ENCODE data around the gene PDS5B. TPM values are rescaled to one million over a fixed set of nuclear protein-coding genes. Genes with fewer than 3 reads are reported as not detected.
"Not testable (repeated sequence)": the region's sequence is repeated elsewhere in the genome, so short reads cannot be mapped to it uniquely, and the experiment has no call there.

PDS5B gene, protein sequence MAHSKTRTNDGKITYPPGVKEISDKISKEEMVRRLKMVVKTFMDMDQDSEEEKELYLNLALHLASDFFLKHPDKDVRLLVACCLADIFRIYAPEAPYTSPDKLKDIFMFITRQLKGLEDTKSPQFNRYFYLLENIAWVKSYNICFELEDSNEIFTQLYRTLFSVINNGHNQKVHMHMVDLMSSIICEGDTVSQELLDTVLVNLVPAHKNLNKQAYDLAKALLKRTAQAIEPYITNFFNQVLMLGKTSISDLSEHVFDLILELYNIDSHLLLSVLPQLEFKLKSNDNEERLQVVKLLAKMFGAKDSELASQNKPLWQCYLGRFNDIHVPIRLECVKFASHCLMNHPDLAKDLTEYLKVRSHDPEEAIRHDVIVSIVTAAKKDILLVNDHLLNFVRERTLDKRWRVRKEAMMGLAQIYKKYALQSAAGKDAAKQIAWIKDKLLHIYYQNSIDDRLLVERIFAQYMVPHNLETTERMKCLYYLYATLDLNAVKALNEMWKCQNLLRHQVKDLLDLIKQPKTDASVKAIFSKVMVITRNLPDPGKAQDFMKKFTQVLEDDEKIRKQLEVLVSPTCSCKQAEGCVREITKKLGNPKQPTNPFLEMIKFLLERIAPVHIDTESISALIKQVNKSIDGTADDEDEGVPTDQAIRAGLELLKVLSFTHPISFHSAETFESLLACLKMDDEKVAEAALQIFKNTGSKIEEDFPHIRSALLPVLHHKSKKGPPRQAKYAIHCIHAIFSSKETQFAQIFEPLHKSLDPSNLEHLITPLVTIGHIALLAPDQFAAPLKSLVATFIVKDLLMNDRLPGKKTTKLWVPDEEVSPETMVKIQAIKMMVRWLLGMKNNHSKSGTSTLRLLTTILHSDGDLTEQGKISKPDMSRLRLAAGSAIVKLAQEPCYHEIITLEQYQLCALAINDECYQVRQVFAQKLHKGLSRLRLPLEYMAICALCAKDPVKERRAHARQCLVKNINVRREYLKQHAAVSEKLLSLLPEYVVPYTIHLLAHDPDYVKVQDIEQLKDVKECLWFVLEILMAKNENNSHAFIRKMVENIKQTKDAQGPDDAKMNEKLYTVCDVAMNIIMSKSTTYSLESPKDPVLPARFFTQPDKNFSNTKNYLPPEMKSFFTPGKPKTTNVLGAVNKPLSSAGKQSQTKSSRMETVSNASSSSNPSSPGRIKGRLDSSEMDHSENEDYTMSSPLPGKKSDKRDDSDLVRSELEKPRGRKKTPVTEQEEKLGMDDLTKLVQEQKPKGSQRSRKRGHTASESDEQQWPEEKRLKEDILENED (N-terminal part only)
- 26.1 TPM for total RNA-seq
- long read RNA-seq, partial matches to known transcripts, result 3 of 5 reads
- long read RNA-seq, other reads (novel, unspliced or antisense), result 2 of 5 reads

DNA sequence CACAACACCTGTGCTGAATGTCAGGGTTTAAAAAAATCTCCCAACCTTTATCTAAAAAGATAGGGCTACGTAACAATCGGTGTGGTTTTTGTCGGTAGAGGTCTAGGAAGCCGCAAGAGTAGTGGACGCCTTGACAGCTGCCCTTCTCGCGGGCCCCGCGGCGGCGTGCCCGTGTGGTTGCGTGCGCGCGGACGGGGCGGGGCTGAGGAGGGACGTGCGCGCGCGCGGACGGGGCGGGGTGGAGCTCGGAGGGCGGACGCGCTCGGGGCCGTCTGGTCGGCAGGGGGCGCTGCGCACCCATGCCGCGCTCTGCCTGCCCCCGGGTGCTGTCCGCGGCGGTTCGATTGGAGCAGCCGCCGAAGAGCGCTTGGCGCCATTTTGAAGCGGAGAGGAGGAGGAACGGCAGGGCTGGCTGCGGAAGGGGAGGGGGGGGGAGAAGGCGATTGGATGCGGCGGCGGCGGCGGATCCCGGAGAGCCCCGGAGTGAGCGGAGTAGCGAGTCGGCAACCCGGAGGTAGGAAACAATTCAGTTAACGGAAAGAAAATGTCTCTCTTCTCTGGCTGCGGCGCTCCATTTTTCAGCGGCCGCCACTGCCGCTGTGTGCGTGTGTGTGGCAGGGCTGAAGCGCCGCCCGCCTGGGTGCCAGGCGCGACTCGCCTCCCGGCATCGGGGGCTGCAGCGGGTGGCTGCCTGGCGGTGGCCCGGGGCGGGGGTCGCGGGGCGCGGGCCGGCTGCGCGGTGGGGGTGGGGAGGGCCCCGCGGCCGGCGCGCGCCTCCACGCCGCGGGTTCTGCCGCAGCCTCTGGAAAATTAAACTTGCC, at the start of gene PDS5B:
PDS5B (plus strand) TSS at position 373 of the 821 bp plus-strand sequence. CDS start 62,321 bp downstream, outside the sequence.
- ATAC-seq (peak; percentile 97), DNase-seq (peak; percentile 98)
- intact Hi-C loops (cut with micrococcal nuclease), result loop anchor here (2.0 to 5.0 kb wide), 2 partner anchors 53 to 1141 kb away; no protein-coding TSS in a partner anchor

DNA sequence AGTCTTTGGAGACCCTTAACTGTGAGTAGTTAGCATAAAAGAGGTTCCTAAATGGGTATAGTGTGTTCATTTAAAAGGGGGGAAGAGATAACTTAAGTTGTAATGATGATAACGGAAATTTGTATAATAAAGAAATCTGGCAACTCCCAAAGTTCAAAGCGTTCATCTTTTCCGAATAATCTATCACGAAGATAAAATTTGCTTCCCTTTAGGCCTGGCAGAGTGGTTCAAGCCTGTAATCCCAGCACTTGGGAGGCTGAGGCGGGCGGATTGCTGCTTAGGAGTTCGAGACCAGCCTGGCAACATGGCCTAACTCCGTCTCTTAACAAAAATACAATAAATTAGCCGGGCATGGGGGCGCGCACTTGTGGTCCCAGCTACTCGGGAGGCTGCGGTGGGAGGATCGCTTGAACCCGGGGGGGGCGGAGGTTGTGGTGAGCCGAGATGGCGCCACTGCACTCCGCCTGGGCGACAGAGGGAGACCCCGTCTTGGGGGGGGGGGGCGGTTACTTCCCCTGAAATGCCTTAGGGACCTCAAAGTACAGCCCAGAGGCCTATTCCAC, 48.6 kb upstream of the PDS5B start:
- DNase-seq (peak; percentile 38), ATAC-seq (peak; percentile 7)
- intact Hi-C loops (cut with micrococcal nuclease), result loop anchor here (10.0 kb wide), 1 partner anchor 113 kb away; the partner anchor contains the start of gene N4BP2L1

DNA sequence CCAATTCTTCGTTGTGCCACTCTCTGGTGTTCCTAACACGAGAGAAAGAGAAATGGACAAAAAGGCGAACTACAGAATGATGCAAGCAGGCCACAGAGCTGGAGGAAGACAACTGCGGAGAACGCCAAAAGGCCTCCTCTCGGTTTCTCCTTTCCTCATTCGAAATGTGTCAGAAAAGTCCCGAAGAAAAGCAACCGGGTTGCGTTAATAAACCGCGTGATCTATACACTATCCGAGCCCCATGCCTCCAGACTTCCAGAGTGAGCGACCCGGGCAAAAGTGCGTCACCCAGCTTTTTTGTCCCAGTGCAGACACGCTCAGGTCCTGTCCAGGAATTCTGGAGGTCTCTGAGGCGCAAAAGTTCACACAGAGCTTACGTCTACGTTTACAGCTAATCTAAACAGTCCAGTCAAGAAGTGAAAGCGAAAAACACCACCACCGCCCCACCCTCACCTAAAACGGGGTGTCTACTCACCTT, 48.1 kb upstream of the PDS5B start:
- DNase-seq (peak; percentile 51), ATAC-seq (peak; percentile 63)
- intact Hi-C loops (cut with micrococcal nuclease), result loop anchor here (10.0 kb wide), 1 partner anchor 113 kb away; the partner anchor contains the start of gene N4BP2L1

DNA sequence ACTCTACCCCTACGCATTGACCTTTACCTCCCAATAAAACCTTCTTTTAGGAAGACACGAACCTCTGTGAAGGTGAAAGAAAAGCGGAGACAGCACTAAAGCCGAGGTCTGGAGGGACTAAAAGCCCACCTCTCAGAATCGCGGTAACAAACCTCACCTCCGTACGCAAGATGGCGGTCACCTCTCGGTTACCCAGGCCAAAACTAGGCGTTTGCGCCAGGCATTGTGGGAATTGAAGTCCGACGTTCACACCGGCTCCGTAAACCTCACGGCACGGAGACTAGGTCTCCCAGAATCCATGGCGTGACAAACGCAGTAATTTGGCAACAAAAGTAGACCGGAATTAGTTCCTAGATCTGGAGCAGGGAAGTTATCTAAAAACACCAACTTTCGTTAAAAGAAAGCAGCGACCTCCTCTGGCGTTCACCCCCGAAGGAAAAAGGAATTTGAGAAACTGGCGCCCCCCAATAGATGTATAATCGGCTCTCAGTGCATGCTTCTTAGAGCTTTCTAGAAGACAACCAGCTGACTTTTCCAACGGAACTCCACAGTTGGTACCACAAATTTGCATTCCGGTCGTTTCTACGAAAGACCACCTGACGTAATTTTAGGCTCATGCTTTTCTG, 47.5 kb upstream of the PDS5B start, which contains the start of gene N4BP2L2:
N4BP2L2 (minus strand) TSS at position 175 of the 626 bp plus-strand sequence. CDS start 1,768 bp downstream, outside the sequence.
- peak; percentile 98 for ATAC-seq
- intact Hi-C loops (cut with micrococcal nuclease), result loop anchor here (10.0 kb wide), 1 partner anchor 114 kb away; the partner anchor contains the start of gene N4BP2L1
- peak; percentile 92 for DNase-seq

DNA sequence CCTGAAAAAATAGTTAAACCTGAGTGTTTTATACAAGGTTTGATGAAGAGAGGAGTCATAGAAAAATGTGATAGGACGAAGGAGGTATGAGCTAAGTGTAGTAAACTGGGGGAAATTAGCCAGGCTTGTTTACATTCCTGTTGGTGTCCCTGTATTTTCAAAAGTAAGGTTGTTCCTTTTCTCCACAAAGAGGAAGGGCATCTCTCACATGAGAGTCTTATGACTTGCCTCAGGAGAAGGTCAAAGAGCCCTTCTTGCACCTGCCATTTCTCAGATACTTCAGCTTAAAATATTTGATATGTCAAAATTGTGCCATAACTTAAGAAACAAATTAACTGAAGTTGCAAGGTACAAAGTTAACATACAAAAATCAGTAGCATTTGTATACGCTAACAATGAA, 44.0 kb upstream of the PDS5B start:
- ATAC-seq (no peak), DNase-seq (no peak)
- intact Hi-C loops (cut with micrococcal nuclease), result no loop called here

DNA sequence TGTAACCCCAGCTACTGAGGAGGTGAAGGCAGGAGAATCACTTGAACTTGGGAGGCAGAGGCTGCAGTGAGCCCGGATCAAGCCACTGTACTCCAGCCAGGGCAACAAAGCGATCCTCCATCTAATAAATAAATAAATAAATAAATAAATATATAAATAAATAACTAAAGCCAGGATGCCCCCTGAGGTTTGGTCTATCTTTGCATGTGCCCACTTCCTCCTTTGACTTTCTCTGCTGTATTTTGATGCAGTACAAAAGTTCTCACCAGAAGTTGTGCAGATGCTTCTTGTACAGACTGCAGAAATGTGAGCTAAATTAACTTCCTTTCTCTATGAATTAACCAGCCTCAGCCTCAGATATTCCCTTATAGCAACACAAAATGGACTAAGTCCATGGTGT, 41.2 kb upstream of the PDS5B start:
- intact Hi-C loops (cut with micrococcal nuclease), result no loop called here
- ATAC-seq (no peak), DNase-seq (no peak)

DNA sequence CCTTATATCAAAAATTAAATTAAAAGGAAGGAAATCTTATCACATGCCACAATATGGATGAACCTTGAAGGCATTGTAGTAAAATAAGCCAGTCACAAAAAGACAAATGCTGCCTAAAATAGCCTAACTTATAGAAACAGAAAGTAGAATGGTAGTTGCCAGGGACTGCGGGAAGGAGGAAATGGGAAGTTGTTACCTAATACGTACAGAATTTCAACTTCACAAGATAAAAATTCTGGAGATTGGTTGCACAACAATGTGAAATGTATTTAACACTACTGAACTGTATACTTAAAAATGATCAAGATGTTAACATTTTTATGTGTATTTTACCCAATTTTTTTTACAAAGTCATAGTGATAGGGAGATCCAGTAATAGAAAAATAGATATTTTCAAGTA, 37.4 kb upstream of the PDS5B start:
- DNase-seq (no peak), ATAC-seq (no peak)
- intact Hi-C loops (cut with micrococcal nuclease), result no loop called here

DNA sequence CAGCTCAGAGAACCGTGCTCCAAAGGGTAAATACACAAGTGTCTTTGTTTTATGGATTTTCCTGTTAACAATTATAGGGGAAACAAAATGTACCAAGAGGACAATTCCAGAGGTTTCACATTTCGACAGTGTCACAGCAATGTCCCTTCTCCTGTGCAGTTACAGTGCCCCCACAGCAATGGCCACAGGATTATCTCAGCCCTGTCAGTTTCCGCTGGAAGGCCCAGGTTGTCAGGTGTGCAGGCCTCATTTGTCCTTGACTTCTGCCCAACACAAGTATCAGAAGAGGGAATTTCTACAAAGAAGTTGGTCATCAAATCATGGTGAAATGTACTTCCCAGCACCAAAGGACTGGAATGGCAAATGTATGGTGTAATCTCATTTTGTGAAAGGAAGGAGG, 36.5 kb upstream of the PDS5B start:
- DNase-seq (no peak), ATAC-seq (no peak)
- intact Hi-C loops (cut with micrococcal nuclease), result no loop called here

DNA sequence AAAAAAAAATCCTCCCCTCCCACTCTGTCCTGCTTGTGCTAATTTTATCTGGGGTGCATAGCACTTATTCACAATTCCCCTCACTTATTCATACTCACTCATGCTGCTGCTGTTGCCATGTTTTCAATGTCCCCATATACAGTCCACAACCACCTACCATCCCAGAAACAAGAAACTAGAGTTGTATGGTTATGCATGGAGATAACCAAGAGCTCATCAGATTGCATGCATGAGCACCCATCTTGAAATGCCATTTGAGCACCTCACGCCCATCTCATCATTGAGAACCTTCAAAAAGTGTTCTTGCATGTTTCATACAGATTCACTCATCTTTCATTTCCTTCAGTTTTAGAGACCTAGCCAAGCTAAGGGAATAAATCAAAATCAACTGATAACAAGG, 32.5 kb upstream of the PDS5B start:
- ATAC-seq, result no peak
- DNase-seq, result no peak
- intact Hi-C loops (cut with micrococcal nuclease), result no loop called here

DNA sequence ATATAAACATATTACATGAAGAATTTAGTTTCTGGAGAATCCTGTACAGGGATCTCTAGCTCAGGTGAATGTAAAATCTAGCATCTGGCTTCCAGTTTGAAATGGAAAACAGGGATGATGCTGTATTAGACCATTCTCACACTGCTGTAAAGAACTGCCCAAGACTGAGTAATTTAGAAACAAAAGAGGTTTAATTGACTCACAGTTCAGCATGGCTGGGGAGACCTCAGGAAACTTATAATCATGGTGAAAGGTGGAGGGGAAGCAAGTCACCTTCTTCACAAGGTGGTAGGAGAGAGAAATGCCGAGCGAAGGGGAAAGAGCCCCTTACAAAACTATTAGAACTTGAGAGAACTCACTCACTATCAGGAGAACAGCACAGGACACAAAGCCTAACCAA, 30.6 kb upstream of the PDS5B start:
- DNase-seq (no peak), ATAC-seq (no peak)
- intact Hi-C loops (cut with micrococcal nuclease), result no loop called here

DNA sequence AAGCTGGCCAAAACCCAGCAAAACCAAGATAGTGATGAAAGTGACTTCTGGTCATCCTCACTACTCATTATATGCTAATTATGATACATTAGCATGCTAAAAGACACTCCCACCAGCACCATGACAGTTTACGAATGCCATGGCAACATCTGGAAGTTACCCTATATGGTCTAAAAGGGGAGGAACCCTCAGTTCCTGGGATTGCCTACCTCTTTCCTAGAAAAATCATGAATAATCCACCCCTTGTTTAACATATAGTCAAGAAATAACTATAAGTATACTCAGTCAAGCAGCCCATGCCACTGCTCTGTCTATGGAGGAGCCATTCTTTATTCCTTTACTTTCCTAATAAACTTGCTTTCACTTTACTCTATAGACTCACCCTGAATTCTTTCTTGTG, 25.4 kb upstream of the PDS5B start:
- ATAC-seq; DNase-seq; intact Hi-C loops (cut with micrococcal nuclease): not testable (repeated sequence)

DNA sequence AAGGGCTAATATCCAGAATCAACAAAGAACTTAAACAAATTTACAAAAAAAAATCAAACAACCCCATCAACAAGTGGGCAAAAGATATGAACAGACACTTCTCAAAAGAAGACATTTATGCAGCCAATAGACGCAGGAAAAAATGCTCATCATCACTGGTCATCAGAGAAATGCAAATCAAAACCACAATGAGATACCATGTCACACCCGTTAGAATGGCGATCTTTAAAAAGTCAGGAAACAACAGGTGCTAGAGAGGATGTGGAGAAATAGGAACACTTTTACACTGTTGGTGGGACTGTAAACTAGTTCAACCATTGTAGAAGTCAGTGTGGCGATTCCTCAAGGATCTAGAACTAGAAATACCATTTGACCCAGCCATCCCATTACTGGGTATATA, 10.6 kb upstream of the PDS5B start:
- ATAC-seq; intact Hi-C loops (cut with micrococcal nuclease); DNase-seq: not testable (repeated sequence)

DNA sequence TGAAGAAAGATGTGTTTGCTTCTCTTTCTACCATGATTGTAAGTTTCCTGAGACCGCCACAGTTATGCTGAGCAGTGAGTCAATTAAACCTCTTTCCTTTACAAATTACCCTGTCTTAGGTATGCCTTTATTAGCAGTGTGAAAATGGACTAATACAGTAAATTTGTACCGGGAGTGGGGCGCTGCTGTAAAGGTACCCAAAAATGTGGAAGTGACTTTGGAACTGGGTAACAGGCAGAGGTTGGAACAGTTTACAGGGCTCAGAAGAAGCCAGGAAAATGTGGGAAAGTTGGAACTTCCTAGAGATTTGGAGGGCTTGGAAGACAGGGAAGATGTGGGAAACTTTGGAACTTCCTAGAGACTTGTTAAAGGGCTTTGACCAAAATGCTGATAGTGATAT, 9.2 kb upstream of the PDS5B start:
- ATAC-seq, result no peak
- no peak for DNase-seq
- intact Hi-C loops (cut with micrococcal nuclease), result no loop called here

DNA sequence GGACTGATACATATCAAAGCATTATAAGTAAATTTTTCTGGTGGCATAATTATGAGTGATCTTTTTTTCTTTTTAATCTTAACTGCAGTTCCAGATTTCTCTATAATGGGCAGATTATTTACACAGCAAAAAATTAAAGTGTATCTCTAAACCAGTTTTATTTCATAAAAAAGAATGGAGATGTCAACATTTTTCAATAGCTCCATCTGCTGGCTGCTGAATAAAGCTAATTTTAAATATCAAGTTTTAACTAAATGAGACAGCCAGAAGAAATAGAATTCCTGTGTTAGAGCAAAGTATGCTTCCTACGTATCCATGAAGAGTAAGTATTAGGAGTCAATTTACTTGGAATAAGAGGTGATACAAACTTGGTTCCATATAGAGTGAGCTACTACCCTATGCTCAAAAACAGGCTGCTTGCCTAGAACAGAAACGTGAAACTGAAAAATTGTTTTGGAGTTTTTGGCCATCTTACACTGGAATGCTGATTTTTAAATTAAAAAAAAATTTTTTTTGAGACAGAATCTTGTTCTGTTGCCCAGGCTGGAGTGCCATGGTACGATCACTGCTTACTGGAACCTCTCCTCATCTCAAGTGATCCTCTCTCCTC, 5.0 kb upstream of the PDS5B start:
- DNase-seq (no peak), ATAC-seq (no peak)
- intact Hi-C loops (cut with micrococcal nuclease), result loop anchor here (5.0 kb wide), 1 partner anchor 199 kb away; no protein-coding TSS in a partner anchor

DNA sequence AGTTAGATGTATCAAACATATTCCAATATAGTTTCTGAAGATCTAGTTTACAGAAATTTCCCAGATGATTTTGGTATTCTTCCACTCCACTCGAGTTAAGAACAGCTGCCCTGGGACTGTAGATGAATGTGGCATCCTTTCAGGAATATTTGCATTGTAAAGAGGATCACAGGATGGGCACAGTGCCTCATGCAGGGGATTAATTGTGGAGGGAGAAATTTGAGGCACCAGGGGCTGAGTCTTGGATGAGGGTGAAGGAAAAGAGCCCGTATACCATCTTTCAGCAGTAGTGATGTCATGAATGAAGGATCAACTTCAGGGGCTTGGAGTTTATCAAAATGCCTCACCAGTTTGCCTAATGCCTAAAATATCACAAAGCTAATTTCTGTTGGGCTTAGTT, 4.0 kb upstream of the PDS5B start:
- no peak for DNase-seq
- intact Hi-C loops (cut with micrococcal nuclease), result loop anchor here (5.0 kb wide), 1 partner anchor 200 kb away; no protein-coding TSS in a partner anchor
- no peak for ATAC-seq

DNA sequence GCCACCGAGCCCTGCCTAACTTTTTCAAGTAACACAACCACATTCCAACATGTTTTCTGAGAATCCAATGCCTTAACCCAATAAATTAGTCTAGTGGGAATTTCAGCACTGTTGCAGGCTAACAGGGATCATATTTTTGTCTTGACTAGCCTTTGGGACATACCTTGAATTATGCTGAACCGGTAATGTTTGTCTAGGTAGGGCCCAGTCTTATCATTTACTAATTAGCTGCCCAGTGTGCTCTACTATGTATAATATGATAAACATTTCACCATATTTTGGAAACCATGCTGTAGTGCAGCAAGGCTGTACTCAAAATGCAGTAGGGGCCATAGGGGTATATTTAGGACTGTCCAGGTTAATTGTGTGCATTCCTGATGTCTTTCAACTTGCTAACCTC, 3.3 kb upstream of the PDS5B start:
- DNase-seq (no peak), ATAC-seq (no peak)
- intact Hi-C loops (cut with micrococcal nuclease), result loop anchor here (5.0 kb wide), 1 partner anchor 201 kb away; no protein-coding TSS in a partner anchor

Data from left ventricle myocardium superior (tissue), 1 donor.